ENCODE data around the gene KCNJ12.
"Not testable (repeated sequence)": the region's sequence is repeated elsewhere in the genome, so short reads cannot be mapped to it uniquely, and the experiment has no call there.

Gene KCNJ12

GRCh38 chr17:21350495-21350894 is 25.7 kb upstream of the KCNJ12 start:
- DNase-seq, result not testable (repeated sequence)

GRCh38 chr17:21351366-21352065 is 24.6 kb upstream of the KCNJ12 start:
- DNase-seq, result no peak

GRCh38 chr17:21352221-21352980 is 23.8 kb upstream of the KCNJ12 start:
- no peak for DNase-seq

- DNase-seq, result no peak
These were observed 23.2 kb upstream of the KCNJ12 start for GRCh38 chr17:21352981-21353265.

GRCh38 chr17:21353326-21354010 is 22.7 kb upstream of the KCNJ12 start:
- no peak for DNase-seq

- no peak for DNase-seq
These were observed 21.3 kb upstream of the KCNJ12 start for GRCh38 chr17:21354796-21355385.

GRCh38 chr17:21355586-21355985 is 20.6 kb upstream of the KCNJ12 start:
- no peak for DNase-seq

GRCh38 chr17:21356537-21357127 is 19.5 kb upstream of the KCNJ12 start:
- DNase-seq, result no peak

GRCh38 chr17:21357281-21357680 is 18.9 kb upstream of the KCNJ12 start:
- no peak for DNase-seq

GRCh38 chr17:21357696-21358656 is 18.2 kb upstream of the KCNJ12 start:
- no peak for DNase-seq

GRCh38 chr17:21358682-21359482 is 17.3 kb upstream of the KCNJ12 start:
- DNase-seq, result no peak

GRCh38 chr17:21359483-21359840 is 16.7 kb upstream of the KCNJ12 start:
- no peak for DNase-seq

GRCh38 chr17:21360048-21360447 is 16.1 kb upstream of the KCNJ12 start:
- no peak for DNase-seq

GRCh38 chr17:21361020-21361809 is 14.9 kb upstream of the KCNJ12 start:
- no peak for DNase-seq

GRCh38 chr17:21362331-21362931 is 13.7 kb upstream of the KCNJ12 start:
- DNase-seq, result no peak

GRCh38 chr17:21363776-21364642 is 12.1 kb upstream of the KCNJ12 start:
- DNase-seq, result no peak

GRCh38 chr17:21365016-21365415 is 11.1 kb upstream of the KCNJ12 start:
- no peak for DNase-seq

- no peak for DNase-seq
These were observed 7.5 kb upstream of the KCNJ12 start for GRCh38 chr17:21368545-21369246.

Measured in NCI-H1694 treated with DMSO at 0.1 percent for 48 hours (cell line).